ENCODE results near the gene P2RY13. TPM values are rescaled to one million over a fixed set of nuclear protein-coding genes. Genes with fewer than 3 reads are reported as not detected.

The P2RY13 gene
- total RNA-seq (under 1 TPM in 1 of 2 donors, not detected in 1; 0.31 TPM), polyA plus RNA-seq (ENCODE audit: insufficient read depth, low read depth, low replicate concordance) (1.7 TPM)
- long read RNA-seq, donor 1 = 0 reads
- long read RNA-seq, donor 2 = 0 reads

DNA sequence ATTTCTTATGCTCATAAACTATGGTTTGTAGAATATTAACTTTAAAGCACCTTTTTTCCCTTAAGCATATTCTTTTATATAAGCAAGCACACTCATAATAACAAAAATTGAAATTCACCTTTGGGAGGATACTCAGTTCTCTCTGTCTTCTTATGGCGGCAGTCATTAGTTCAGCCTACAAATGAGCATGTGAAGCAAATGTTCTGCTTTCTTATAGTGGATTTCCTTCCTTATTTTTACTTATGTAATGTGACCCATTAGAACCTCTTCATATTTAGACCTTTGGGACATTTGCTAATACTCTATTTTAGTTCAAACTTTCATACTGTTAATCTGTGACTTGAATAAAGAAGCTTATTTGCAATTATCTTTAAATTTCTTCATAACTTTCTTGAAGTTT is at the start of gene P2RY13:
Gene P2RY13 (minus strand): TSS at position 187 of the 400 bp plus-strand sequence. CDS start 21 bp downstream, at position 166.
- no peak for TF ChIP-seq POLR2A (IDR thresholded peaks at IDR 0.05)
- TF ChIP-seq, protein P1, sequence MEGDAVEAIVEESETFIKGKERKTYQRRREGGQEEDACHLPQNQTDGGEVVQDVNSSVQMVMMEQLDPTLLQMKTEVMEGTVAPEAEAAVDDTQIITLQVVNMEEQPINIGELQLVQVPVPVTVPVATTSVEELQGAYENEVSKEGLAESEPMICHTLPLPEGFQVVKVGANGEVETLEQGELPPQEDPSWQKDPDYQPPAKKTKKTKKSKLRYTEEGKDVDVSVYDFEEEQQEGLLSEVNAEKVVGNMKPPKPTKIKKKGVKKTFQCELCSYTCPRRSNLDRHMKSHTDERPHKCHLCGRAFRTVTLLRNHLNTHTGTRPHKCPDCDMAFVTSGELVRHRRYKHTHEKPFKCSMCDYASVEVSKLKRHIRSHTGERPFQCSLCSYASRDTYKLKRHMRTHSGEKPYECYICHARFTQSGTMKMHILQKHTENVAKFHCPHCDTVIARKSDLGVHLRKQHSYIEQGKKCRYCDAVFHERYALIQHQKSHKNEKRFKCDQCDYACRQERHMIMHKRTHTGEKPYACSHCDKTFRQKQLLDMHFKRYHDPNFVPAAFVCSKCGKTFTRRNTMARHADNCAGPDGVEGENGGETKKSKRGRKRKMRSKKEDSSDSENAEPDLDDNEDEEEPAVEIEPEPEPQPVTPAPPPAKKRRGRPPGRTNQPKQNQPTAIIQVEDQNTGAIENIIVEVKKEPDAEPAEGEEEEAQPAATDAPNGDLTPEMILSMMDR (IDR thresholded peaks at IDR 0.05) = no peak
- Histone ChIP-seq H3K27me3 (no peaks in the 10 kb centered on the region), H3K4me3 (no peak within 1 kb of the TSS), H3K27ac (no peak within 1 kb of the TSS), H3K9me3 (no peaks in the 10 kb centered on the region), H3K36me3 (ENCODE audit: low read depth, missing control alignments) (no peaks in the 10 kb centered on the region), H3K4me1 (no peaks in the 10 kb centered on the region)
- WGBS, 2 donors = 91 to 100% methylated on average over 1 of the region's 1 CpG
- intact Hi-C loops (cut with DNase I; ENCODE audit: low total_unique reads) = no loop called here
- DNase-seq = no peak

DNA sequence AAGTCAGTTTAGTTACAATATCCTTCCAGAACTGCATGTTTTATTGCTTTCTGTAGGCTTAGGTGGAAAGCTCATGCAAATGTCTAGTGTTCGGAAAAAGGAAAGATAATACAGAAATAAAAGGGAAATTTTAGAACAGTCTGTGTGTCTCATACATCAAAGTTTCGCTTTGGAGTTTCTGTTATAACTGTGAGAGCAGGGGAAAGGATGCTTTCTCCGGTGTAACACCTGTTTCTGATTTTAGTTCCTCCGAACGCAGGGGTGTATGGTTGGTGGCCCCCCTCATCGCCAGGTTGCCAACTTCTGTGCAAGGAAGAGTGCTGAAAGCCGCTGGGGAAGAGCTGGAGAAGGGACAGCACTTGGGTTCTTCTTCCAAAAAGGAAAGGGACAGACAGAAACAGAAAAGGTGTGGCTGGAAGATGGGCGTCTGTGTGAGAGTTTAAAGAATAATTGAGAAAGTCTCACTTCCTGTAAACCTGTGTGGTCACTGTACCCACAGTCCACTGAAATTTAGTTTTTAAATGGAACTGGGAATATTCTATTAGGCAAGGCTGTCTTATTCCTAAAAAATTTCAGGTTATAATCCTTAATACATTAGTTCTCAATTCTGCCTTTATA is 48.5 kb upstream of the P2RY13 start:
- Histone ChIP-seq H3K27ac (no peak overlapping the region), H3K27me3 (no peaks in the 10 kb centered on the region), H3K4me3 (no peak overlapping the region), H3K36me3 (ENCODE audit: low read depth, missing control alignments) (no peaks in the 10 kb centered on the region), H3K4me1 (peaks cover 3% of the 10 kb centered on the region), H3K9me3 (no peaks in the 10 kb centered on the region)
- 88 to 89% methylated on average over 8 of the region's 8 CpGs for WGBS, 2 donors
- intact Hi-C loops (cut with DNase I; ENCODE audit: low total_unique reads) = no loop called here
- TF ChIP-seq, protein P1 (IDR thresholded peaks at IDR 0.05) = no peak
- no peak for TF ChIP-seq POLR2A (IDR thresholded peaks at IDR 0.05)
- no peak for DNase-seq

DNA sequence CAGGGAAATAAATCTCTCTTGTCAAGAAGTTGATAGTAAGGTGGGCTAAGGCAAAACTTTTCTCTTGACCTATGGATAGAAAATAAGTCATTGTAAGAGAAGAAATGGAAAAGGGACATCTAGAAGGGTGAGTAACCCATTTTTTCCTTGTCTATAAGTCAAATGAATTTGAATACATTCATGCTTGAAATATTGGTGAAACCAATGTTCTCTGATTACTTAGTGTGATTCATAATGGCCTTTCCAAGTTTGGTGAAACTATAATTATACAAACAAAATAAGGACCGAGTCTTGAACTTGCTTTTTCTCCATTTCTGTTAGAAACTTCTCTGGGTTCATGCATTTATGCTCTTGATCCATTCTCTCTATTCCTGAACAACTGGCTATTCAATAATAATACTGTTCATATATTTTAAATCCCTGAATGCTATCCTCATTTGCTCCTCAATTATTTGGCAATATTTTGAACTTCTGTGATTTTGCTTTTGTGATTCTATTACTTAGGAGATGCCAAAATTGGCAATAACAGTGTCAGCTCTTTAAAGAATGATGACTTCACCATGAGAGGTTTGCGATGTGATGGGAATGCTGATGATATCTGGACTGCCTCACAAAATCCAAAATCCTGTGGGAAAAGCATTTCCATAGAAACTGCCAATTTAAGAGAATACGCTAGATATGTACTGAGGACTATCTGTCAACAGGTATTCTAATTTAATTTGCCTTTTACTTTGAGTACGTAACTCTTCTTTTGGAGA is 42.9 kb upstream of the P2RY13 start:
- H3K36me3 ChIP-seq (ENCODE audit: low read depth, missing control alignments) = no peaks in the 10 kb centered on the region

DNA sequence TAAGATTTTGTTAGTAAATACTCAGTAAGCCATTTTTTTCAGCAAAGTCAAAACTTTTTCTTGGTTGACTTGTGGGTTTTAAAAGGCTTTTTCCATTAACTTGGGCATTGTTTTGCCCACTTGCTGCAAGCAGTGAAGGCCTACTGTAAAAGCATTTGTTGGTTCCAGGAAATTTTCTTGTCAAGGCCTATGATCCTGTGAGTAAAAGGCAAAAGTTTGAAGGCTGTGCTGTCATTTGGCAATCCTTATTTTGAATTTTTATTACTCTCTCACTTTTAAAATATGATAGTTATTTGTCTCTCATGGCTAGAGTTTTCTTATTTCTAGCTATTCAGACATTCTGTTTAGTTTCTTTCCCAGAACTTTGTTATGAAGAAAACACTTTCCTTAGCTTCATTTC is 42.2 kb upstream of the P2RY13 start:
- Histone ChIP-seq H3K9me3 (no peaks in the 10 kb centered on the region), H3K4me3 (no peak overlapping the region), H3K4me1 (no peaks in the 10 kb centered on the region), H3K36me3 (ENCODE audit: low read depth, missing control alignments) (no peaks in the 10 kb centered on the region), H3K27me3 (no peaks in the 10 kb centered on the region), H3K27ac (no peak overlapping the region)
- no peak for TF ChIP-seq POLR2A (IDR thresholded peaks at IDR 0.05)
- TF ChIP-seq, protein P1 (IDR thresholded peaks at IDR 0.05) = no peak
- DNase-seq = no peak
- intact Hi-C loops (cut with DNase I; ENCODE audit: low total_unique reads) = no loop called here

More for the DNA sequence above, 42.9 kb upstream of the P2RY13 start:
- H3K4me3 ChIP-seq = no peak overlapping the region
- no peak for TF ChIP-seq POLR2A (IDR thresholded peaks at IDR 0.05)
- TF ChIP-seq, protein P1 (IDR thresholded peaks at IDR 0.05) = no peak
- no peak overlapping the region for H3K27ac ChIP-seq
- H3K9me3 ChIP-seq = no peaks in the 10 kb centered on the region
- no peaks in the 10 kb centered on the region for H3K4me1 ChIP-seq
- intact Hi-C loops (cut with DNase I; ENCODE audit: low total_unique reads) = no loop called here
- no peaks in the 10 kb centered on the region for H3K27me3 ChIP-seq
- WGBS, 2 donors = 82 to 96% methylated on average over 4 of the region's 4 CpGs
- DNase-seq = no peak
